H1 (cell line): ENCODE measurements around the gene GAB2. TPM values are rescaled to one million over a fixed set of nuclear protein-coding genes. Genes with fewer than 3 reads are reported as not detected.
A peak's percentile ranks its signal among the peaks of the same experiment; 100 is the strongest.

Experiments used
- ASH2L ChIP-seq: fragments of 200-600, 300-600 bp; sonication (generic); IDR thresholded peaks from one replicate; pipeline ENCODE4 v1.7.1; 2017; ENCODE audit warnings: low read length
- CHD2 ChIP-seq: IDR thresholded peaks from 2 replicates; pipeline ENCODE4 v1.6.1; 2012; ENCODE audit warnings: low read length, improper control_type of control experiment
- CTBP2 ChIP-seq: IDR thresholded peaks from 2 replicates; pipeline ENCODE4 v1.7.0; 2011; ENCODE audit warnings: borderline replicate concordance, mild to moderate bottlenecking, moderate library complexity, mixed read lengths, low read length; ENCODE audit not compliant: insufficient read depth, insufficient read length
- GABPA ChIP-seq: IDR thresholded peaks from 2 replicates; pipeline ENCODE4 v1.6.1; 2011; ENCODE audit warnings: mild to moderate bottlenecking, low read length, moderate library complexity, borderline replicate concordance; ENCODE audit not compliant: insufficient read depth
- HDAC6 ChIP-seq: IDR thresholded peaks from one replicate; pipeline ENCODE4 v1.7.1; 2012; ENCODE audit warnings: low read depth, mild to moderate bottlenecking, inconsistent platforms, low read length, moderate library complexity
- JUN ChIP-seq: IDR thresholded peaks from 2 replicates; pipeline ENCODE4 v1.6.1; 2011; ENCODE audit warnings: low read depth, mild to moderate bottlenecking, improper control_type of control experiment, low read length
- KDM1A ChIP-seq: fragments of 200-600, 300-600 bp; sonication (generic); IDR thresholded peaks from 2 replicates; pipeline ENCODE4 v1.7.1; 2016; ENCODE audit warnings: mild to moderate bottlenecking, low read length, borderline replicate concordance
- RFX5 ChIP-seq: IDR thresholded peaks from 2 replicates; pipeline ENCODE4 v1.6.1; 2011; ENCODE audit warnings: low read depth, low read length, improper control_type of control experiment, borderline replicate concordance
- SIX5 ChIP-seq: IDR thresholded peaks from 2 replicates; pipeline ENCODE4 v1.6.1; 2011; ENCODE audit warnings: mild to moderate bottlenecking, low read depth, low read length
- TCF12 ChIP-seq: IDR thresholded peaks from 2 replicates; pipeline ENCODE4 v1.6.1; 2011; ENCODE audit warnings: low read depth, mild to moderate bottlenecking, low read length
- polyA plus RNA-seq, 7 experiments: library from polyadenylated mRNA; depleted of rRNA in 3 of 7; stranded (reverse) in 5 of 7; unstranded in 2 of 7; fragments of >200 nt in 5 of 7; fragments of 200-250 nt in 2 of 7; gene quantifications; 1 replicate in 5 of 7; 2 replicates in 1 of 7; 4 replicates in 1 of 7; pipeline versions ENCODE4 v1.2.1 to v1.2.3, GENCODE V29; 2011 to 2013; ENCODE audit warnings: missing spikeins in 2 of 7, mixed read lengths in 2 of 7
- total RNA-seq: library from RNA; stranded (reverse); fragmentation: NEBNext Ultra II Directional; extraction: Animal tissue kit (Norgen Biotek cat#: 25700); gene quantifications from 2 replicates; pipeline ENCODE4 v1.2.1, GENCODE V29; 2021
- TF ChIP-seq, protein P1 (sequence below): fragments of 300-600 bp; sonication (generic); IDR thresholded peaks from 2 replicates; pipeline ENCODE4 v1.7.1; 2012; ENCODE audit warnings: low read length, moderate library complexity, mild to moderate bottlenecking, inconsistent platforms; ENCODE audit not compliant: insufficient replicate concordance
- TF ChIP-seq, protein P2 (sequence below): IDR thresholded peaks from 2 replicates; pipeline ENCODE4 v1.6.1; 2012; ENCODE audit warnings: inconsistent platforms

The GAB2 gene
- total and polyA plus RNA-seq, 2 of the 8 experiments (the other 6 are each of a cell fraction or from before 2014, with no cell fraction given): 6.3 to 14.0 TPM

DNA sequence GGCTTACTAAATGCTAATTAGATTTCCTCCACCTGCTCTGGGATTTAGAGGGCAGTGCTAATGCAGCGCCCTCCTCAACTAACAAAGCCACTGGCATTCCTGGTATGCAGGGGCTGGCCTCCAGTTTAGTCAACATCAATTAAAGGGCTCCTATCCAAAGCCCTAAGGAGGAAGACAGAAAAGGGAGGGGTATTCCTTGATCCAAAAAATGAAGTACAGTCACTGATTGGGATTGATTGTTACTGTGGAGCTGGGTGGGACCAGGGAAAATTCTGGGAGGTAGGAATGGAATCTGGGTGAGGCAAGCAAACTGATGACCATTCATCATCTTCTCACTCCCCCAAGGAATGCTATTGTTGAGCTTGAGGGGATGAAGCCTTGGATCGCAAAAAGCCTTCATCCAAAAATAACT lies 52.2 kb downstream of the GAB2 start (continued):
- TF ChIP-seq, protein P1, sequence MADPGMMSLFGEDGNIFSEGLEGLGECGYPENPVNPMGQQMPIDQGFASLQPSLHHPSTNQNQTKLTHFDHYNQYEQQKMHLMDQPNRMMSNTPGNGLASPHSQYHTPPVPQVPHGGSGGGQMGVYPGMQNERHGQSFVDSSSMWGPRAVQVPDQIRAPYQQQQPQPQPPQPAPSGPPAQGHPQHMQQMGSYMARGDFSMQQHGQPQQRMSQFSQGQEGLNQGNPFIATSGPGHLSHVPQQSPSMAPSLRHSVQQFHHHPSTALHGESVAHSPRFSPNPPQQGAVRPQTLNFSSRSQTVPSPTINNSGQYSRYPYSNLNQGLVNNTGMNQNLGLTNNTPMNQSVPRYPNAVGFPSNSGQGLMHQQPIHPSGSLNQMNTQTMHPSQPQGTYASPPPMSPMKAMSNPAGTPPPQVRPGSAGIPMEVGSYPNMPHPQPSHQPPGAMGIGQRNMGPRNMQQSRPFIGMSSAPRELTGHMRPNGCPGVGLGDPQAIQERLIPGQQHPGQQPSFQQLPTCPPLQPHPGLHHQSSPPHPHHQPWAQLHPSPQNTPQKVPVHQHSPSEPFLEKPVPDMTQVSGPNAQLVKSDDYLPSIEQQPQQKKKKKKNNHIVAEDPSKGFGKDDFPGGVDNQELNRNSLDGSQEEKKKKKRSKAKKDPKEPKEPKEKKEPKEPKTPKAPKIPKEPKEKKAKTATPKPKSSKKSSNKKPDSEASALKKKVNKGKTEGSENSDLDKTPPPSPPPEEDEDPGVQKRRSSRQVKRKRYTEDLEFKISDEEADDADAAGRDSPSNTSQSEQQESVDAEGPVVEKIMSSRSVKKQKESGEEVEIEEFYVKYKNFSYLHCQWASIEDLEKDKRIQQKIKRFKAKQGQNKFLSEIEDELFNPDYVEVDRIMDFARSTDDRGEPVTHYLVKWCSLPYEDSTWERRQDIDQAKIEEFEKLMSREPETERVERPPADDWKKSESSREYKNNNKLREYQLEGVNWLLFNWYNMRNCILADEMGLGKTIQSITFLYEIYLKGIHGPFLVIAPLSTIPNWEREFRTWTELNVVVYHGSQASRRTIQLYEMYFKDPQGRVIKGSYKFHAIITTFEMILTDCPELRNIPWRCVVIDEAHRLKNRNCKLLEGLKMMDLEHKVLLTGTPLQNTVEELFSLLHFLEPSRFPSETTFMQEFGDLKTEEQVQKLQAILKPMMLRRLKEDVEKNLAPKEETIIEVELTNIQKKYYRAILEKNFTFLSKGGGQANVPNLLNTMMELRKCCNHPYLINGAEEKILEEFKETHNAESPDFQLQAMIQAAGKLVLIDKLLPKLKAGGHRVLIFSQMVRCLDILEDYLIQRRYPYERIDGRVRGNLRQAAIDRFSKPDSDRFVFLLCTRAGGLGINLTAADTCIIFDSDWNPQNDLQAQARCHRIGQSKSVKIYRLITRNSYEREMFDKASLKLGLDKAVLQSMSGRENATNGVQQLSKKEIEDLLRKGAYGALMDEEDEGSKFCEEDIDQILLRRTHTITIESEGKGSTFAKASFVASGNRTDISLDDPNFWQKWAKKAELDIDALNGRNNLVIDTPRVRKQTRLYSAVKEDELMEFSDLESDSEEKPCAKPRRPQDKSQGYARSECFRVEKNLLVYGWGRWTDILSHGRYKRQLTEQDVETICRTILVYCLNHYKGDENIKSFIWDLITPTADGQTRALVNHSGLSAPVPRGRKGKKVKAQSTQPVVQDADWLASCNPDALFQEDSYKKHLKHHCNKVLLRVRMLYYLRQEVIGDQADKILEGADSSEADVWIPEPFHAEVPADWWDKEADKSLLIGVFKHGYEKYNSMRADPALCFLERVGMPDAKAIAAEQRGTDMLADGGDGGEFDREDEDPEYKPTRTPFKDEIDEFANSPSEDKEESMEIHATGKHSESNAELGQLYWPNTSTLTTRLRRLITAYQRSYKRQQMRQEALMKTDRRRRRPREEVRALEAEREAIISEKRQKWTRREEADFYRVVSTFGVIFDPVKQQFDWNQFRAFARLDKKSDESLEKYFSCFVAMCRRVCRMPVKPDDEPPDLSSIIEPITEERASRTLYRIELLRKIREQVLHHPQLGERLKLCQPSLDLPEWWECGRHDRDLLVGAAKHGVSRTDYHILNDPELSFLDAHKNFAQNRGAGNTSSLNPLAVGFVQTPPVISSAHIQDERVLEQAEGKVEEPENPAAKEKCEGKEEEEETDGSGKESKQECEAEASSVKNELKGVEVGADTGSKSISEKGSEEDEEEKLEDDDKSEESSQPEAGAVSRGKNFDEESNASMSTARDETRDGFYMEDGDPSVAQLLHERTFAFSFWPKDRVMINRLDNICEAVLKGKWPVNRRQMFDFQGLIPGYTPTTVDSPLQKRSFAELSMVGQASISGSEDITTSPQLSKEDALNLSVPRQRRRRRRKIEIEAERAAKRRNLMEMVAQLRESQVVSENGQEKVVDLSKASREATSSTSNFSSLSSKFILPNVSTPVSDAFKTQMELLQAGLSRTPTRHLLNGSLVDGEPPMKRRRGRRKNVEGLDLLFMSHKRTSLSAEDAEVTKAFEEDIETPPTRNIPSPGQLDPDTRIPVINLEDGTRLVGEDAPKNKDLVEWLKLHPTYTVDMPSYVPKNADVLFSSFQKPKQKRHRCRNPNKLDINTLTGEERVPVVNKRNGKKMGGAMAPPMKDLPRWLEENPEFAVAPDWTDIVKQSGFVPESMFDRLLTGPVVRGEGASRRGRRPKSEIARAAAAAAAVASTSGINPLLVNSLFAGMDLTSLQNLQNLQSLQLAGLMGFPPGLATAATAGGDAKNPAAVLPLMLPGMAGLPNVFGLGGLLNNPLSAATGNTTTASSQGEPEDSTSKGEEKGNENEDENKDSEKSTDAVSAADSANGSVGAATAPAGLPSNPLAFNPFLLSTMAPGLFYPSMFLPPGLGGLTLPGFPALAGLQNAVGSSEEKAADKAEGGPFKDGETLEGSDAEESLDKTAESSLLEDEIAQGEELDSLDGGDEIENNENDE: no peak
- TF ChIP-seq CHD2 (no peak), SIX5 (no peak), KDM1A (no peak), RFX5 (no peak), GABPA (no peak), JUN (no peak), ASH2L (peak; percentile 76), CTBP2 (no peak), HDAC6 (no peak), TCF12 (peak; percentile 86; the same call in 1 of the 2 replicates)
- TF ChIP-seq, protein P2, sequence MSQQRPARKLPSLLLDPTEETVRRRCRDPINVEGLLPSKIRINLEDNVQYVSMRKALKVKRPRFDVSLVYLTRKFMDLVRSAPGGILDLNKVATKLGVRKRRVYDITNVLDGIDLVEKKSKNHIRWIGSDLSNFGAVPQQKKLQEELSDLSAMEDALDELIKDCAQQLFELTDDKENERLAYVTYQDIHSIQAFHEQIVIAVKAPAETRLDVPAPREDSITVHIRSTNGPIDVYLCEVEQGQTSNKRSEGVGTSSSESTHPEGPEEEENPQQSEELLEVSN: no peak
